GM12874 (cell line): ENCODE data around the gene HACD4.

Experiments used
- CTCF ChIP-seq: IDR thresholded peaks from 2 replicates; pipeline ENCODE4 v1.5.1; 2011; ENCODE audit warnings: low read depth, mild to moderate bottlenecking, control low read depth, low read length, moderate library complexity; ENCODE audit not compliant: insufficient read depth

Gene HACD4

DNA sequence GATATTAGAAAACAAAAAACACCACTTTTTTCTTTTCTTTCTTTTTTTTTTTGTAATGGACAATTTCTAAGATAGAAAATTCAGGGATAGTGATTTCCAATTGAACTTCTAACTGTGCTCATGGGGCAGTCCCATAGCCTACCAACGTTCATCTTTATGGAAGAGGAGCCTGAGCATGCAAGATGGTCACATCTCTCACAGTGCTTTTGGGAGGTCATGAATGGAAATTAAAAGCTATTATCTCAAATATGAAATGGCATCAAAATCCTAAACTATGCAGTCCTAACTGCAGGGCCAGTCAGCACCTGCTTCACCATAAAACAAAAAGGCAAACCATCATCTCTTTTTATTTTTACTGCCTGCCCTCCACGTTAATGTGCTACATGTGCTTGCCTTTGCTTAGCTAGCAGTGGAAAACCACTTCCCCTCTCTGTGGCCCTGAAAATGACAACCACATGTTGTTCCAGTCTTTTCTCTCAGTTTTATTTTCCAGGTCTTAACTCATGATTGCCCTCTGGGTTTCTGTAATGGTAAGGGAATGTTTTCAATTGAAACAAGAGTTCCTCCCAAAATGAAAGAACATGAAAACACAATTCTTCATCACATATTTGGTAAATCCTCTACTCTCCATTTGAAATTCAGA lies 29.6 kb upstream of the HACD4 start:
- TF ChIP-seq CTCF, result no peak

- TF ChIP-seq CTCF, result no peak
Observed at GRCh38 chr9:21056931-21057330, 25.5 kb upstream of the HACD4 start.

DNA sequence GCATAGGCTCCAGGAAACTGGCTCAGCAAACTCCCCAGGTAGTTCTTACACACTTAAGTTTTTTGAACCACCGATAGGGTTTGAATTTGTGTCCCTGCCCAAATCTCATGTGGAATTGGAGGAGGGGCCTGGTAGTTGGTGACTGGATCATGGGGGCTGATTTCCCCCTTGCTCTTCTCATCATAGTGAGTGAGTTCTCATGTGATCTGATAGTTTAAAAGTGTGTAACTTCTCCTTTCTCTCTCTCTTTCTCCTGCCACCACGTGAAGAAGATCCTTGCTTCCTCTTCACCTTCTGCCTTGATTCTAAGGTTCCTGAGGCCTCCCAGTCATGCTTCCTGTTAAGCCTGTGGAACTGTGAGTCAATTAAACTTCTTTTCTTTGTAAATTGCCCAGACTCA lies 22.4 kb upstream of the HACD4 start:
- no peak for TF ChIP-seq CTCF

GRCh38 chr9:21047281-21047691 lies 15.8 kb upstream of the HACD4 start:
- no peak for TF ChIP-seq CTCF

DNA sequence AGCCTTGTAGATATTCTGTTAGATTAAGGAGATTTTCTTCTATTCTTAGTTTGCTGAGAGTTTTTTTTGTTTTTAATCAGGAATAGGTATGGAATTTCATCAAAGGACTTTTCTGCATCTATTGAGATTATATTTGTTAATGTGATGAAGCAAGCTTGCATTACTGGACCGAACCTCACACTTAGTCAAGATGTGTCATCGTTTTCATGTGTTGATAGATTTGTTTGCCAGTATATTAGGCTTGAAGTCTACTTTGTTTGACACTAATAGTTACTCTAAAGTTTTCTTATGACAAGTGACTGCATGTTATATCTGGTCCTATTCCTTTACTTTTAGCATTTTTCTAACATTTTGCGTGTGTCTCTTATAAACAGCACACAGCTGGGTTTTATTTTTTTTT lies 12.4 kb upstream of the HACD4 start:
- no peak for TF ChIP-seq CTCF

GRCh38 chr9:21042466-21042865 lies 11.0 kb upstream of the HACD4 start:
- no peak for TF ChIP-seq CTCF

GRCh38 chr9:21039302-21039701 lies 7.9 kb upstream of the HACD4 start:
- no peak for TF ChIP-seq CTCF

GRCh38 chr9:21037278-21037677 lies 5.8 kb upstream of the HACD4 start:
- no peak for TF ChIP-seq CTCF
